ENCODE measurements around the gene ANKRD24.

DNA sequence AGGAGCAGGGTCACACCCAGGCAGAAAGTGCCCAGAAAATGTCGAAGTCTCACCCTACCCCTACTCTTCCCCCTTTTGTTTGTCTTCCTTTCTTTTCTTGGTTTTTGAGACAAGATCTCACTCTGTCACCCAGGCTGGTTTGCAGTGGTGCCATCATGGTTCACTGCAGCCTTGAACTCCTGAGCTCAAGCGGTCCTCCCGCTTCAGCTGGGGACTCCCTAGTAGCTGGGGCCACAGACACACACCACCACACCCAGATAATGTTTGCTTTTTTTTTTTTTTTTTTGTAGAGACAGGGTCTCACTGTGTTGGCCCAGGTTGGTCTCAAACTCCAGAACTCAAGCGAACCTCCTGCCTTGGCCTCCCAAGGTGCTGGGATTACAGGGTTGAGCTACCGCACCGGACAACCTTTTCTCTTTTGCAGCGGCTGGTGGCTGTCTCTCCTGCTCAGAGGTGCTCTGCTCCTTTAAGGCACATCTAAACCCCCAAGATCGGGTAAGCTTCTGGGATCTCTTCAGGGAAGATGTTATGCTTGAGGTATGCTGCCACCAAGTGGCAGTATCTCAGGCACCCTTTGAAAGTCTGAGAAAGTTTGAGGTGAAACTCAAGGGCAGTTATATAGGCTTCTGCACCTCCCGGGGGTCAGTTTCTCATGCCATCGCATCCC, 24.5 kb downstream of the ANKRD24 start:
- TF ChIP-seq, protein P1, sequence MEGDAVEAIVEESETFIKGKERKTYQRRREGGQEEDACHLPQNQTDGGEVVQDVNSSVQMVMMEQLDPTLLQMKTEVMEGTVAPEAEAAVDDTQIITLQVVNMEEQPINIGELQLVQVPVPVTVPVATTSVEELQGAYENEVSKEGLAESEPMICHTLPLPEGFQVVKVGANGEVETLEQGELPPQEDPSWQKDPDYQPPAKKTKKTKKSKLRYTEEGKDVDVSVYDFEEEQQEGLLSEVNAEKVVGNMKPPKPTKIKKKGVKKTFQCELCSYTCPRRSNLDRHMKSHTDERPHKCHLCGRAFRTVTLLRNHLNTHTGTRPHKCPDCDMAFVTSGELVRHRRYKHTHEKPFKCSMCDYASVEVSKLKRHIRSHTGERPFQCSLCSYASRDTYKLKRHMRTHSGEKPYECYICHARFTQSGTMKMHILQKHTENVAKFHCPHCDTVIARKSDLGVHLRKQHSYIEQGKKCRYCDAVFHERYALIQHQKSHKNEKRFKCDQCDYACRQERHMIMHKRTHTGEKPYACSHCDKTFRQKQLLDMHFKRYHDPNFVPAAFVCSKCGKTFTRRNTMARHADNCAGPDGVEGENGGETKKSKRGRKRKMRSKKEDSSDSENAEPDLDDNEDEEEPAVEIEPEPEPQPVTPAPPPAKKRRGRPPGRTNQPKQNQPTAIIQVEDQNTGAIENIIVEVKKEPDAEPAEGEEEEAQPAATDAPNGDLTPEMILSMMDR (IDR thresholded peaks at IDR 0.05; ENCODE audit: low read depth, low read length, missing input control), result peak; percentile 11
- TF ChIP-seq MAX (IDR thresholded peaks at IDR 0.05), result no peak

All from liver (tissue), 2 donors.